GM18520 (cell line): Measurements from ENCODE around the gene CASTOR1.
"Not testable (repeated sequence)": the region's sequence is repeated elsewhere in the genome, so short reads cannot be mapped to it uniquely, and the experiment has no call there.

Source experiments
- ATAC-seq: cut with Tn5 transposase; IDR thresholded peaks from one replicate; pipeline ENCODE4 v1.9.1; 2021; ENCODE audit not compliant: unreplicated experiment

The CASTOR1 gene

DNA sequence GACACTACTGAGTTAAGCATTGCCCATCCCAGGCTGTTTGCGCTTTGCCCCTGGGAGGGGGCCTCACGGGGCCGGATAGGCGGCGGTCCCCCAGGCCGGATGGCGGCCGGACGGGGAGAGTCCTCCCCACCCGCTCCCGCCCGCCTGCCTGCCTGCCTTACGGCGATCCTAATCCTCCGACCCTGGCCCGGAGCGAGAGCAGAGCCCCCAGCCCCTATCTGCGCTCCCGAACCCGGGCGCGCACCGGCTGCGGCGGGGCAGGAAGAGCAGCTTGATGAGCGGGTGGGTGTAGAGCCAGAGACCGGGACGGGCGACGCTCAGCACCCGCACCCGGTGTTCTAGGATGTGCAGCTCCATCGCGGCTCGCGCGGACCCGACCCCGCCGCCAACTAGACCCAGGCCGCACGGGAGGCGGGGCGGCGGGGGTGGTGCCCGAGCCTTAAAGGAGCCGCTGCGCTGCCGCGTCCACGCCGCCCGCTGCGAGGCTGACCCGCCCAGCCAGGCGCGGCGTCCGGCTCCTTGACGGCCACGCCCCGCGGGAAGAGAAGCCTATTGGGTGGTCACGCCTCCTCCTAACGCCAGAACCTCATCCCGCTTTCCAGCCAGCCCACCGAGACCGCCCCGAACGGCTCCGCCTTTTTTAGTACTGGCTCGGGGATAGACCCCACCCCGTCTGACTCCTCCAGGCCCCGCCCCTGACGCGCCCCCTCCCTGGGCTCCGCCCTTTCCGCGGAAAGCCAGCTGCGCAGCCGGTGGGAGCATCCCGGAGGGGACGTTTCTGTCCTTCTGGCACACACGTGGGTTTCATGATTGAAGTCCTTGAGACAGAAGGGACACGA, at the start of gene CASTOR1:
Gene CASTOR1, minus strand, starts transcription at position 365 of the 839 bp plus-strand sequence. Its CDS starts 8 bp downstream, at position 357.
- ATAC-seq, result peak; percentile 54

DNA sequence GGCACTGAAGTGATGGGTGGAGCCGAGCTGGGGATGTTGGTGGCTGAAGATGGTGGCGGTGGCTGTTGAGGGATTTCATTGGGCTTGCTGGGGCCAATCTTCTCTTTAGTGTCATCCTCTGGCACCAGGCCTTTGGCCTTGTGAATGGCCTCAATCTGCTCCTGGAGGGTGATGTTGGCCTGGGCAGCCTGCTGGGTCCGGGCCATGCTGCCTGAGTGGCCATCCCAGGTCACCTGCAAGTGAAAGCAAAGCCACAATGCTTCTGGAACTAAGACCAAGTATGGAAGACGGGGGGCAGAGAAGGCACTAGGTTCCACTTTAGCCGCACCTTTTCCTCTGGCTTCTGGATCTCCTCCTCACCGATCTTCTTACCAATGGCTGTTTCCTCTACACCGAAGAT, 49.5 kb upstream of the CASTOR1 start:
- no peak for ATAC-seq

DNA sequence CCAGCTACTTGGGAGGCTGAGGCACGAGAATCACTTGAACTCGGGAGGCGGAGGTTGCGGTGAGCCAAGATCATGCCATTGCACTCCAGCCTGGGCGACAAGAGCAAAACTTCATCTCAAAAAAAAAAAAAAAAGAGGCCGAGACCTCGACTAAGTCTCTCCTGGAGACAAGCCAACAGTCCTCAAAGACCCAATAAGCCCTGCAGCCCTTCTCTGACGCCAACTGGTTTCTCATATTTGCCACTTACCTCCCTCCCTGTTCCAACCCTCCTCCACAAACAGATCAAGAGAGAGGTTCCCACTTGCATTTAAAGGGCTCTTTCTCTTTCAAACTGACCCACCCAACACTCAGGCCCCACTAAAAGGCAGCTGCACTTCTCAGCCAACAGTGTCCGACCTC, 49.0 kb upstream of the CASTOR1 start:
- not testable (repeated sequence) for ATAC-seq

DNA sequence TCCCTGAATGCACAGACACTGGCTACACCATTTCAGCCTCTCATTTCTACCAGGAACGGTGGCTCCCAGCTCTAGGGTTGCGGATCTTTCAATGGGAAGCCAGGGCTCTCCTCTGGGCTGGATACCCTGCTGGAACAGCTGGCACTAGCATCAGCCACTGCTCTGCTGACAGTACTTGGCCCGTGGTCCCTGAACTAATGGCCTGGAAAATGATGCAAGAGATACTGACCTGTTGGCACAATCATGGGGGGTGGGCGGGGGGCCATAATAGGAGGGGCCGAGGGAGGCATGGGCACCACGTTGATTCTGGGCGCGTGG, 48.1 kb upstream of the CASTOR1 start:
- no peak for ATAC-seq

DNA sequence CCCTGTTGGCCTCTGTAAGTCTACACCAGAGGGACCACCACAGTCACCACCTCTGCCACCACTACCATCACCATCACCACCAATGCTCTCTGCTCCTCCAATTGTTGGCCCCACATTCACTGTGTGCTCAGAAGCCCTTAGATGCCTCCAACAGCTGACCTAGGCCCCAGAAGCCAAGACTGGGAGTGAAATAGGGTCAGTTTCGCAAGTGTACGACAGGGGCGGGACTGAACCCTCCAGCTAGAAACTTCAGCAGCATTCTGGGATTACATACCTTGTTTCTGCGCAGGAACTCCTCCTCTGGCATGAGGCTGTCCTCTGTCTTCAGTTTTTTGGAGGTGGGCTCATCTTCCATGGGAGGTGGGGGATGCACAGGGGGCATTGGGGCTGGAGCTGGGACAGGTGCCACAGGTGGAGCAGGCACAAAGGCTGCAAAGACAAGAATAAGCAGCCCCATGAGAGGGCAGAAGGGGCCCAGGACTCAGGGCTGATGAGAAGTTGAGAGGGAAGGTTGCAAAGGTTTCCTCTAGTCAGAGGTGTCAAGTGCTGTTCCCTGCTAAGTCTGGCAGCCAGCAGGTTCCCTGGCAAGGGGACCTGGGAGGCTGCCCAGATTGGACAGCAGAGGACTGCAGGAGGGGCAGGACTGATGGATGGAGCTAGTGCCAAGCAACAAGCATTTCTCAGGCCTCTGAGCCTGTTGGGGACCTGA, 47.6 kb upstream of the CASTOR1 start:
- no peak for ATAC-seq

DNA sequence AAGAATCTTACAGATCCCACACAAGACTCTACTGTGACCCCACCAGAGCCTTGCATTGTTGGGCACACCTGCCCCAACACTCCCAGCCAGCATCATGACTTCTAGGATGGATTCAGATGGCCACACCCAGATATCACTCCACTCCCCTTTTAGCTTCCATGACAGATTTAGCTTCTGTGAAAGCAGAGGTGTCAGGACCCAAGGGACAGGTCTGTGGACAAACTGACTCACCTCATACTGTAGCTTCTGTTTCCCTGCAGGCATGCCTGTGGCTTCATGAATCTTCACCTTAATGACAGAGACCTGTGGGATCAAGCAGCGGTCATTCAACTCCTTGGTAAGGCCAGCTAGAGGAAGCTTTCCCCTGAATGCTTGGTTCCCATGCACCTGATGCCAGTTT, 45.9 kb upstream of the CASTOR1 start:
- no peak for ATAC-seq

DNA sequence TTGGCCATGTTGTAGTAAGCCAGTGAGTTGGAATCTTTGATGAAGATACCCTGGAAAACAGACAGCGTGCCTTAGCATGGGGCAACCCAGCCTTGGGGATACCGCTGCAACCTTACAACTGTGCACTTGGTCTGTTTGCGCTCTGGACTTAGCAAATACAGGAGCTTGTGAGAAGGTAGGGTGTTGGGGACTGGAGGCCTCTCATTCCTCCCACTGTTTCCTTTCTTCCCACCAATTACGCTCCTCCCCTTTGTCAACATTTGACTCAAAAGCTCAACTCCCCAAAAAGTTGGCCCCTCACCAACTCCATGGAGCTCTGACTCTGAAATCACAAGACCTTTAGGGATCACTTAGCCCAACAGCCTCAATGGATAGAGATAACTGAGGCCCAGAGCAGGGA, 45.3 kb upstream of the CASTOR1 start:
- ATAC-seq, result no peak

DNA sequence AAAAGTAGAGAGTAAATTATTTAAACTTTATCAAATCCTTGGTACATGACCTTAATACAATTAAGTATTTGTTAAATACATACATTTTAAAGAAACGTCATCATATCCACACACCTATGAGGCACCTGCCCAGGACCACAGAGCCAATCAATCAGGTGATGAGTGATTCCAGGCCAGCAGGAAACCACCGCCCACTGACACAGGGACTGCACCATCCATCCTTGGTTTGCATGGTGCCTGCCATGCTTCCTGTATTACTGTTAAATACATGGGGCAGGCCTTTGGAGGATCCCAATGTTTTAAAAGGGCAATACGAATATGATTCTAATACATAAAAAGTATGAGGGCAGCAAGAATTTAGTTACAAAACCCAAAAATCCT, 44.4 kb upstream of the CASTOR1 start:
- ATAC-seq, result no peak

DNA sequence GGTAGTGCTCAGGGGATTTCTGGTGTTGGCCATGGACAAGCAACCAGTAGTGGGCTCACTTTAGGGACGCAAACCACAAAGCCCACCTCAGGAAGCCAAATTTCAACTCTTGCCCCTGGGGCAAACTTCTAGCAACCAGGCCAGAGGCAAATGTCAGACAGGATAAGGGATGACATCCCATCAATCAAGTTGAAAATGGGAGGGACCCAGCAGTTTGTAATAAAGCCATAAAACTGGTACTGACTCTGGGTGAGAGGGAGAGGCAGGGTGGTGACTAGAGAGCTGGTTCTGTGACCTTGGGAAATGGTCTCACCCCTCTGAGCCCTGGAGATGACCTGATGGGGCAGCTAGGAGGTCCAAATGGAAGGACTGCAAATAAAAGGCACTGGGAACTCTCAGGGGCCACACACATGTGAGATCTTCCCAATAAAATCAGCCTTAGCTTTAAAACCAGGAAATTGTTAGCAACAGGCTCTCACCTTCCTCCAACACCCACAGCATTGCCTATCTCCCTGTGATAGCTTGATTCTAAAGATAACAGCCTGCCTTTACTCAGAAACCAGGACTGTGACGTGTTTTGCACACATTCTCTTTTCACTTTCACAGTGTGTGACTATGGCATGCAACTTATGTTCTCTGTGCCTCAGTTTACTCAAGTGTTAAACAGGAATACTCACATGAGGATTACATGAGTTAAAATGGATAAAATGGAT, 43.8 kb upstream of the CASTOR1 start:
- no peak for ATAC-seq

DNA sequence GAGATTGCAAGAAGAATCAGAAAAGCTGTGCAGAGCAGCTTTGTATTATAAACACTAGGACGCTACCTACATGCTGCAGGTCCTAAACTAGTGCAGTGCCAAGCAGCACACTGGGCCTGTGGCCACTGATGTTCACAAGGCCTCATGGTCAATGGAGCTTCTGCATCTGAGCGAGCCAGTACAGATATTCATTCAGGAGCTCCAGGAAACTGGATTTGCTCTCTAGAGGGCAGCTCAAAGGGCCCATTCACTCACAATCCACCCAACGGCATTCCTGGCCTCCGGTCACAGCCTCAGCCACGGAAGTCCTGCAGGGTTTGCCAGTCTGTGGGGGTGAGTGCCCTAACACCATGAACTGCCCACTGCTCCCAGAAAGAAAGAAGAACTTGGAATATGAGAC, 43.2 kb upstream of the CASTOR1 start:
- ATAC-seq, result no peak

DNA sequence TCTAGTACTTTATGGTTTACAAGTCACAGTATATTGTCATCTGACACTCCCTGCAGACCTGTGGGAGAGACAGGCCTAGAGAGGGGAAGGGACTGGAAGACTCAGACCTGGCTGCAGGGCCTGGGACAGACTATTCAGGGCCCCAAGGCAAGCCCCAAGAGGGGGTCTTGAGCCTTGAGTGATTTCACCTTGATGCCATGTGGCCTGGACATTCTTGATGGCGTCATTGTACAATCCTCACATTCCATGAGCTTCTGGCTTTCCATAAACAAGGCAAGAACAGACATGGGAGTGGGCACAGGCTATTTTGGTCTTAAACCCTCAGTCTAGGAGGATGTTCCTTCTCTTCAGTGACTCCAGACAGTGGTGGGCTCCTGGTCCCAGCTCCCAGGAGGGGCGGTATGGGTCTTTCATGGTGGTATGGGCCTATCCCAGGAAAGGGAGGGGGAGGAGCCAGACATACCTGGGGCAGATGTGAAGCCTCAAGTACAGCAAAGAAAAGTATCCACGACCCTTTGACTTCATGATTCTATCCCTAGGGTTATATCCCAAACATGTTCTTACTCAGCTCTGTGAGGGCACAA, 39.3 kb upstream of the CASTOR1 start:
- ATAC-seq, result no peak

DNA sequence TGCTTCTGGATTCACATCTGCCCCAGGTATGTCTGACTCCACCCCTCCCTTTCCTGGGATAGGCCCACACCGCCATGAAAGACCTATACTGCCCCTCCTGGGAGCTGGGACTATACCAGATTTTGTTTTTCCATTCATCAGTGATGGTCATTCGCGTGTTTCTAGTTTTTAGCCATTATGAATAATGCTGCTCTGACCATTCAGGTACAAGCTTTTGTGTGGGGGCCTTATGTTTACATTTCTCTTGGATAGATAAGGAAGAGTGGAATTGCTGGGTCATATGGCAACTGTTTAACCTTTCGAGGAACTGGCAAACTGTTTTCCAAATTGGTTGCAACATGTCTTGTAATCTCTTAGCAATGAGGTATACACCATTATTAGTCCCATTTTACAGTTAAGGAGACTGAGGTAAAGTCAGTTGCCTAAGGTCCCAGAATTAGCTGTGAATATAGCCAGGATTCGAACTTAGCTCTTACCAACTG, 38.6 kb upstream of the CASTOR1 start:
- no peak for ATAC-seq

DNA sequence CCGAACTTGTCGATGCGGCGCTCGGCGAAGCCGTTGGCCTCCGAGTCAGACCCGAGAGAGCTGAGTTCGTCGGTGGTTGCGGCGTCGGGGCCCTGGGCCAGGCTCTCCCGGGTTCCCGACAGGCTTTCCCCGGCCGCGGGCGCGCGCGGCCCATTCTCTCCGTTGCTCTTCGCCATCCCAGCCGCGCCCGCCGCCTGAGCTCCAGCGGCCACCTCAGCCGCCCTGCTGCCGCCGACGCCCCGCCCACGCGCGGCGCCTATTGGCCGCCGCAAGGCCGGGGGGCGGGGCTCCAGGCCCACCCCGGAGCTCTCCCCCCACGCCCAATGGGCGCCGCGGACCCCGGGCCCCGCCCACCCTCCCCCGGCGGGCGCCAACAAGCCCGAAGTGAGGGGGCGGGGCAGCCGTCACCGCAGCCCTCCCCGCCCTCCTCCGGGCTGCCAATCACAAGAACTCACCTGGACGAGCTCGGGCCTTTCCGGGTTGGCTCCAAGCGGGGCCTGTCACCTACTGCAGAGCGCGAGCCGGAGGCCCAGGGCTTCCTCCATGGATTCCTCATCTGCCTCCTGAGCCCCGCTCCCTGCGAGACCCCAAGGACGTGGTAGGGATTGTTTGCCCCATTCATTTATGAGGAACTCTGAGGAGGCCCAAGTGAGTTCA, 37.5 kb upstream of the CASTOR1 start, which contains the start of gene TBC1D10A:
Gene TBC1D10A, minus strand, starts transcription at position 236 of the 657 bp plus-strand sequence. Its CDS starts 60 bp downstream, at position 176.
- peak; percentile 89 for ATAC-seq

DNA sequence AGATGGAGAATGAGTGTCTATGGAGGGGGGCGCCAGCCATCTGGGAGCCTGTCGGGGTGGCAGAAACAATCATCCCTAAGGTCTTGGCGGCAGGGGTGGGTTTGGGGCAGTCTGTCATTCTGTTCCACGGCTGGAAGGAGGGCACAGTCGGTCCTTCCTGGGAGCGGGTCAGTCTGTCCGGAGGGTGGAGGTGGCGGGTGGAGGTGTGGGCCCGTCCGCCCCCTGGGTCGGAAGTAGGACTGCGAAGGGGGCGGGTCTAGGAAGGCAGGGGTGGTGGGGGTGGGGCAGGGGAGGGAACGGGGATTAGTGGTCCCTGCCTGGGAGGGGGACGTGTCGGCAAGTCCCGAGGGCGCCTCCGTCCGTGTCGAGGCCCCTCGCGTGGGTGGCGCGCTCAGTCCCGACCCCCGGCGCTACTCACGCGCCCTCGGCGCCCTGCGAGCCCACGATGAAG, 37.0 kb upstream of the CASTOR1 start:
- ATAC-seq, result no peak

DNA sequence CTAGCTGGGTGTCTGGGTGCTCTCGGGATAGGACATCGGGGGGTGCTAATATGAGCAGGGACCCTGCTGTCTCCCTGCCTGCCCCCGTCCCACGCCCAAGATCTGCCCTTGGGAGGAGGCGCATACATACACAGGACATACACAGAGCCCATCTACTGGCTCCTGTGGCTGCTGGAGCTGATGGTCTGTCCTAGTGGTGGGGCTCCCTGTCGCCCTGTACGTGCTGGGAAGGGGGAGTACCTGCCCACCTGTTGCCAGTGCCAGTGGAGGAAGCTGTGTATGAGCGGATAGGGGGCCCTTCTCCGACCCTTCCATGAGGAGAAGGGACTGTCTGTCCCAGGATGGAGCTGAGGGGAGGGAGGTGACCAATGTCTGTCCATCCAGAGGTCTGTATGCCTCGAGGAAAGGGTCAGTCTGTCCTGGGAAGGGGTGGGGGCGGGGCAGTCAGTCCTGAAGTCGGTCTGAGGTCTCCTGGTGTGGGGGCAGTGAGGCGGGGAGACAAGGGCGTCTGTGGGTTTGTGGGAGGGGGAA, 36.5 kb upstream of the CASTOR1 start:
- ATAC-seq, result no peak

DNA sequence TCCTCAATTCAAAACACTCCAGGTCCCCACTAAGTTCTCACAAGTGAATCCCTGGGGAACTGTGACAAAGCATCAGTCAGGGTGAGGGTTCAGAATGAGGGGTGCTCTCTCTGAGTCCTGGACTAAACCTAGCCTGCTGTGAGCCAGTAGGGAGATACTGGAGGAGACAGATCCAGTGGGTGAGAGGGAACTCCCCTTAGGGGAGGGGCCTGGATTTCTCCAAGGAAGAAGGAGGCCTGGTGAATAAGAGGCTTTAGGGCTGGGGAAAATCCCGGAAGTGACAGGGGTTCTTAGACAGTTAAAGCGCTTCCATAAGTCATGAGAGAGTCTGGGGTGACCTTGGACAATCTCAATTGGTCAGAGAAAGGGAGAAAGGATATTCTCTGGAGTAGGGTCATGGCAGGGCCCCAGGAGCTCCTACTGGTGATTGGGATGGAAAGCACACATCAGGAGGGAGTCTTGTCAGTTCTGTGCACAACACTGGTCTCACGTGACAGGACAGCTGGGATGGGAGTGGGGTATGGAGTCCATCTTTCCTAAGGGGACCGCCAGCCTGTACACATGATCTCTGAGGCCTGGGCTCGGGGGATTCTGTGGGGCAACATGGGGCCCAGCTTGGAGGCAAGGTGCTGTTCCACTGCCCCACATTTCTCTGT, 35.9 kb upstream of the CASTOR1 start:
- no peak for ATAC-seq

DNA sequence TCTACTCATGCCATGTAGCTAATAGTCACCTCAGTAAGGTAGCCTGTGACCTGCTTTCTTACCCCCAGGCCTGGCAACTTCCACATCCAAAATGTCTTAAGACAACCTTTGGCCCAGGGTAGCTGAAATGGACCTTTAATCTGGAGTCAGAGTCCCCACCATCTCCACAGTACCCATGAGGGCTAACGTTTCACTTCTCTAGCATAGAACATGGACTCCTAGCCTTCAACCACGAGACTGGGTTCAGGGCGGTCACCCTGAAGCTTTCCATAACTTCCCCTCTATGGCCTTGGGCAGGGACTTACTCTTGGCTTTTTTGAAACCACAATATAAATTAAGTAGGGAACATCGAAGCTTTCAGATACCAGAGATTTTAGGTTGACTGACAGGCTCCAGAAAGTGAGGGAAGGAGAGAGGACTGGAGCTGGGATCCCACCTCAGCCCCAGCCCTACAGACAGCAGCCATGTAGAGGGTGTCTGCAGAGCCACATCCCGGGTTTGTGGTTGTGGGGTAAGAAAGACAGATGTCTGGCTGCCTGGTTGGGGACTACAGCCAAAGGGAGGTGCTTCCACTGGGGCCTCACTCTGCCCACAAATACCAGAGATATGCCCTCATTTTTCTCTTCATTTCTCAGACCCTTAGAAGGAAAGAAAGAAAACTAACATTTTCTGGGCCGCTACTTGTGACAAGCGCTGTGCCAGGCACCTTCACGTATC, 34.9 kb upstream of the CASTOR1 start:
- no peak for ATAC-seq

DNA sequence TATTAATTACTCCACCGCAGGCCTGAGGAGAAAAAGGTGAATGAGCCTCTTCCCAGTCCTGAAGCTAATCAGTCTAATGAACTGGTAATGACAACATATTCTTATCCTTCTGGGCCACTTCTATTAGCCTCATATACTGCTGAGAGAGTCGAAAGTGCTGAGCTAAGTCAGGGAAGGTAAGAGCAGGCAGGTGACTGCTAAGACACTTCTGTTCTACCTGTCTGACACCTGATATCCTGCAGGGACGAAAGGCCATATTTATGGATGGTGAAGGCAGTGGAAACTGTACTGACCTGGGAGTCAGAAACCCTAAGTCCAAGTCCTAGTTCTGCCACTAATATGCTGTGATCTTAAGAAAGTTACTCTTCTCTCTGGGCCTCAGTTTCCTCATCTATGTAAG, 33.9 kb upstream of the CASTOR1 start:
- no peak for ATAC-seq

DNA sequence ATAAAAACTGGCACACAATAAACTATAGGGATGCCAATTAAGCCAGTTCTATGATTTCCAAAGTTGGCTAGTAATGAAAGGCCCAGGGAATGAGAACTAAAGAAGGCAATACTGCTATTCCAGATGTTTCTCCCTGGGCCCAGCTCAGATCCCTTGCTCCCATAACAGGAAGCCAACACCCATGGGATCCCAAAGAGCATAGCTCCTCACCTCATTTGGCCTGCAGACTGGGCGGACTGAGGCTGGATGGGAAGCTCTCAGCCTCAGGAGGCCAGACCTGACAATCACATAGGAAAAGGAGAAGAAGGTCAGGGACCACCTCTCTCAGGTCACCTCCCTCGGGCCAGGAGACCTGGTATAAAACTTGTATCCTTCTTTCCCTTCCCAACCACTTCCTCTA, 32.2 kb upstream of the CASTOR1 start:
- ATAC-seq, result no peak
